Inflammatory macrophage treated with lipopolysaccharide for 4 hours (primary cell): ENCODE measurements around the gene DIS3L2.

Experiments
- DNase-seq: peaks from one replicate; pipeline ENCODE4 v3.0.0-alpha.2; 2020

Gene DIS3L2

GRCh38 chr2:232276084-232276732, 314.7 kb downstream of the DIS3L2 start:
- DNase-seq: no peak

DNA sequence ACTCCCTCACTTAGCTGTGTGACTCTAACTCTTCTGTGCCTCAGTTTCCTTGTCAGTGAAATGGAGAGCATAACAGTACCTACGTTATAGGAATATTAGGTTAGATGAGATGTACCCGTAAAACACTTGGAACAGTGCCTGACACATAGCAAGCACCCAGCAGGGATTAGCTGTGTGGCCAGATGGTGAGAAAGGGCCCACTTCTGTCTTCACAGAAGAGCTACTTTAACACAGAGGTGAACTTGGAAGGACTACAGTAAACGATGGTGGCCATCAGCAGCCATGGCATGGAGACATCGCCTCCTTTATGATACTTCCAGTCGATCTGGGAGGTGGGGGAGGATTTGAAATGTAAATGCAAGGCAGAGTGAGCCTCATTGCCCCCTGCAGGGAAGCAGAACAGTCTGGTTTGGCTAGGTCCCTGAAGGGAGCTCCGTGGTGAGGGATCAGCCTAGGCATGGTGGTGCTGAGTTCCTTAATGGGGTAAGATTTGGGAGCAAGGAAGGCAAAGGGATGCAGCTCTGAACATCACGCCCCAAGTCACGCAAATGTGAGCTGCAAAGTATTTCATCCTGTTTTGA, 315.3 kb downstream of the DIS3L2 start:
- DNase-seq: no peak

GRCh38 chr2:232278534-232278933, 317.0 kb downstream of the DIS3L2 start:
- DNase-seq: no peak

- DNase-seq: no peak
Measured at GRCh38 chr2:232280341-232280740, 318.8 kb downstream of the DIS3L2 start.

DNA sequence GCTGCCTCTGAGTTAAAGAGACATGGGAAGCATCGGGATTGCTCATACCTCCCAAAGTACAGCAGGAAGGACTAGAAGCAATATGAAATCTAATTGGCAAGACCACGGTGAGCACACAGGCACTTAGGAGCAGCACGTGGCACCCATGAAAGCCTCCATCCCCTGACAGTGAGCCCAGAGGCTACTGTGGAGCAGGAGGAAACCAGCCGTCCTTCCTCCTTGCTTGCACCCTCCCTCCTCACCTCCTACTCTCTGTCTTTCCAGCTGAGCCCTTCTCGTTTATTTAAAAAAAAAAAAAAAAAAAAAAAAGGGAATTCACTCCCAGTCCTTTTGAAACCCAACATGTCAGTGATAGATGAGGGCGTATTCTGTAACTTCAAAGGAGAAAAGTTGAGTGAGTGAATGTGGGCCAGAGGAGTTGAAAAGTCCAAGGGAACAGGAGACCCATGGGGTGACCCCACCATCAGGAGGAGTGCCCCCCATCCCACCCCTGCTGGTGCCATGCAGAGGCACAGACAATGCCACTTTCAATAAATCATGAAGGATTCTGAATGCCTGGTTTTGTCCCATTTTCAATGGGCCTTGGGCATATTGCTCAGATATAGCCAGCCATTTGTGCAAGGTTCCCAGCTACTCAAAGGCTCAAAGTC, 320.5 kb downstream of the DIS3L2 start:
- DNase-seq: no peak

- DNase-seq: no peak
Measured at GRCh38 chr2:232282508-232283055, 321.1 kb downstream of the DIS3L2 start.

GRCh38 chr2:232286001-232286868, 324.7 kb downstream of the DIS3L2 start:
- no peak for DNase-seq

DNA sequence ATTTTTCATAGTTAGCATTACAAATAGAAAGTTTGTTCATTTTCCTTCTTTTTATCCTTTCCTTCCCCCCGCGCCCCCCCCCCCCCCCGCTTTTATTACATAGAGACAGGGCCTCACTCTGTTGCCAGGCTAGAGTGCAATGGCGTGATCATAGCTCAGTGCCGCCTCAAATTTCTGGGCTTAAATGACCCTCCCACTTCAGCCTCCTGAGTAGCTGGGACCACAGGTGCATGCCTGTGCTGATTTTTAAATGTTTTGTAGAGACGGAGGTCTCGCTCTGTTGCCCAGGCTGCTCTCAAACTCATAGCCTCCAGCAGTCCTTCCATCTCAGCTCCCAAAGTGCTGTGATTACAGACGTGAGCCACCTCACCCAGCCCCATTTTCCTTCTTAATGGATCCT, 325.8 kb downstream of the DIS3L2 start:
- no peak for DNase-seq

DNA sequence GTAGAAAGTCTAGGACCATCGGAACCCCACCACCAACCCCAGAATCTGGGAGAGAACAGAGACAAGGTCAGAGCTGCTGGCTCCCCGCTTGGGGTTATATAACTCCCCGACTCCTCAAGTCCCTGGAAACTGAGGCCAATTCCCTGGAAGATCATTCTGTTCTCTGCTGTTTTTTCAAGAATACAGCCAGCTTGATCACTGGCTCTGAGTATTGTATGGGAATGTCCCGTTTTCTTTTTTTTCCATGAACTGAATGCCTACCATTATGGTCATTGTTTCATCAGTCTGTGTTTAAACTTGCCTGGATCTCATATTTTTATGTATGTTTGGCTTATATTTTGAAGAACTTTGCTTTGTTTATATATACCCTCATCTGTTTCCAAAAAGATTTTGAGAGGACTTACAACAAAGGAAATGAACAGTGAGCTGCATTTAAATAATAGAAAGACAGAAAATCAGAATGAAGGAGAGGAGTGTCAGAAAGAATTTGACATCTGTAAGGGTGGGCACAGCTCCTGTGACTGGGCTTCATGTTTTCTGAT, 327.0 kb downstream of the DIS3L2 start:
- no peak for DNase-seq

DNA sequence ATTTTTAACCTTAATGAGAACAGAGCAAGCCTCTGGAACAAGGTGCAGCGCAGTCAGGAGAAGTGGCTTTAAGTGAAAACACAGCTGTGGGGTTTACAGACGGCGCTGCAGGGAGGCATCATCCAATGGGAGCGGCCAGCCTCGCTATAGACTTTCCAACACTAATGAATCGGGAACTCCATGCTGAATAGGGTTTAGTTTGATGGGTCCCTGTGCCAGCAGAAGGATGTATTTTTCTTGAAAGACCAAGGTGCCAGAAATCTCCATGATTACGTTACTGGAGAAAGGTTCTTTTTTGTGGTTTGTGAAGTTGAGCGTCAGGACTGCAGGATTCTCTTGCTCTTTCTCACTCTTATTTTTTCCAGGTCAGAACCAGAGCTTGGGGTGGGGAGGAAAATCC, 329.2 kb downstream of the DIS3L2 start:
- DNase-seq: no peak

DNA sequence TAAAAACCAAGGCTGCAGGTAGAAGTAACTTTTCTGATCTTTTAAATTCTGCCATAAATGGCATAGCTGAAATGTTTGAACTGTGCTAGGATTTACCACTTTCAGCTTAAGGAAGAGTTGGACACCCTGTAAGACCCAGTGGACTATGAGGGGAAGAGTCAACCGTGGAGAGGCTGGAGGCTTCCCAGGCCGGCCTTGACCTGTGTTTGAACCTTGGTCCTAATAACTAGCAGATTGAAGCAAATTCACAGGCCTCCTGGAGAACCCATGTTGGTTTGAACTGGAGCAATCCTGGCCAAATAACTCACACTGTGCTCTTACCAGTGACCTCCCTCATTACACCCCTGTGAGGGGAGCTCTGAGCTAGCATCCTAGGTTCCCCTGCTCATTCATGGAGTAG, 329.8 kb downstream of the DIS3L2 start:
- DNase-seq: no peak

- DNase-seq: peak; percentile 66
Measured at GRCh38 chr2:232292395-232293154, 331.1 kb downstream of the DIS3L2 start.

- DNase-seq: no peak
Measured at GRCh38 chr2:232293191-232293590, 331.7 kb downstream of the DIS3L2 start.

DNA sequence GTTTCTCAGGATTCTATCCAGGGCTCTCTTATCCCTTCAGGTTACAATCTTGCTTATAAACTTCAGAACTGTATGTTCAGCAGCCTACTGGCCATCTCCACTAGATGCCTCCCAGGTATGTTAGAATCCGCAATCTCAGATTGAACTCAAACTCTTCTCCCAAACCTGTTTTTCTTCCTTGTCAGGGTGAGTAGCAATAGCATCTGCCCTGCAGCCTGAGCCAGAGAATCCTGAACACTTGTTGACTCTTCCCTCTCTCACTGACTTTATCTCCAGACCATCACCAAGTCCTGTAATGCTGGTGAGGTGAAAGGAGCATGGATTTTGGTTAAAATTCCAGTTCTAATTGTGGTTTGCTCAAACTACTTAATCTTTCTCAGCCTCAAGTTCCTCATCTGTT, 334.5 kb downstream of the DIS3L2 start:
- DNase-seq: no peak

- no peak for DNase-seq
Measured at GRCh38 chr2:232296776-232297525, 335.4 kb downstream of the DIS3L2 start.

DNA sequence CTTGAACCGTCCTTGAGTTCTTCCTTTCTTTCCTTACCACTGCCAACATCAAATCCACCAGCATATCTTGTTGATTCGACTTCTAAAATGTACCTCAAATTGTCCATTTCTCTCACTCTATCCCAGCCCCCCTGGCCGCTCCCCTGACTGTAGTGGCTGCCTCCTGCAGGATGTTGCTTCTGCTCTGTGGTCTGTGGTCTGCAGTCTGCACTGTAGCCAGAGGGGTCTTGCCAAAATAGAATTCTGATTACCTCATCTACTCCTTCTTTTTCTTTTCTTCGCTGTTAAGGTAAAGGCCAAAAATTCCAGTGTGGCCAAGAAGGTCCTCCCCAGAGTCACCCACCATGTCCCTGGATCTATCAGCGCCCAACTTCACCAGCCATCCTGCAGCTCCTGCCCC, 337.6 kb downstream of the DIS3L2 start:
- DNase-seq: no peak

DNA sequence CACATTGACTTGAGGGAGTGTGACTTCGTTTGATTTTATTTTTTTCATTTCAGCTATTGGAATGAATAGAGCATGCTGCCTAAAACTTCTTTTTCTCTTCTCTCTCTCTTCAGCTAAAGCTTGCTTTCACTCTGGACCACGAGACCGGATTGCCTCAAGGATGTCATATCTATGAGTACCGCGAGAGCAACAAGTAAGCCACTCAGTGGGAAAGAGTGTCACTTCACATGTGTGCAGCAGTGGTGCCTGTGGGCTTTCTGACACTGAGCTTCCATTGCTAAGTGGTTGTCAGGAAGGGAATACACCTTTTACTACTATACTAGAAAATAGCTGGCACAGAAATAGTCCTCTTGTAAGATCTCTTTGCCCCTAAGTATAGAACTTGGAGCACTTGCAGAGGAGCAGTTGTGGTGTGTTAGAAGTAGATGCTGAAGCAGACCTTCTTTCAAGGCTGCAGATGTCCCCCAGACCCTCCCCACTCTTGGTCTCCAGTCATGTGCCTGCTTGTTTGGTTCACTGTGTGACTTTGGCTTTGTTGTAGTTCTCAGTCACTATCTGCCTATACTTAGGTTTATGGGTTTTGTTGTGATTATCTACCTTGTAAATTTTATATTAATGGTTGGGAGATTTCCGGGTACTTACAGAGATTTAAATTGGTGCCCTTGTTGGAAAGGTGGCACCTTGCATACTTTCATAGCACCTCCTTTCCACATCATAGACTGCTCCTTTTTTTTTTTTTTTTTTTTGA, 338.6 kb downstream of the DIS3L2 start:
- no peak for DNase-seq

- no peak for DNase-seq
Measured at GRCh38 chr2:232300894-232301387, 339.4 kb downstream of the DIS3L2 start.

- DNase-seq: no peak
Measured at GRCh38 chr2:232304236-232304635, 342.7 kb downstream of the DIS3L2 start.

- no peak for DNase-seq
Measured at GRCh38 chr2:232306741-232307305, 345.3 kb downstream of the DIS3L2 start.
